ENCODE results near the gene TTYH2. TPM values are rescaled to one million over a fixed set of nuclear protein-coding genes. Genes with fewer than 3 reads are reported as not detected.

TTYH2 gene
- total RNA-seq, 1 donor from 2014 or later: 6.8 TPM

- peak; percentile 36 for DNase-seq (ENCODE audit: low spot score)
- Mint-ChIP-seq H3K27me3 (ENCODE audit: insufficient read depth) (peaks cover 2% of the 10 kb centered on the region), H3K9me3 (no peaks in the 10 kb centered on the region), H3K4me3 (peak overlapping the region; percentile 41), H3K27ac (peak overlapping the region; percentile 91), H3K36me3 (ENCODE audit: low read depth) (no peaks in the 10 kb centered on the region), H3K4me1 (ENCODE audit: low read depth) (peaks cover 49% of the 10 kb centered on the region)
- intact Hi-C loops (cut with micrococcal nuclease): loop anchor here (2.0 to 5.0 kb wide), 2 partner anchors 72 to 230 kb away; no protein-coding TSS in a partner anchor
Measured at GRCh38 chr17:74282587-74283370, 69.4 kb downstream of the TTYH2 start.

GRCh38 chr17:74283371-74283673, 70.0 kb downstream of the TTYH2 start:
- Mint-ChIP-seq H3K4me3 (no peak overlapping the region), H3K27ac (peak overlapping the region; percentile 91), H3K27me3 (ENCODE audit: insufficient read depth) (peaks cover 2% of the 10 kb centered on the region), H3K36me3 (ENCODE audit: low read depth) (no peaks in the 10 kb centered on the region), H3K4me1 (ENCODE audit: low read depth) (peaks cover 51% of the 10 kb centered on the region), H3K9me3 (no peaks in the 10 kb centered on the region)
- DNase-seq (ENCODE audit: low spot score): no peak
- intact Hi-C loops (cut with micrococcal nuclease): loop anchor here (2.0 to 5.0 kb wide), 2 partner anchors 73 to 229 kb away; no protein-coding TSS in a partner anchor

- Mint-ChIP-seq H3K36me3 (ENCODE audit: low read depth) (no peaks in the 10 kb centered on the region), H3K27ac (no peak overlapping the region), H3K4me3 (no peak overlapping the region), H3K4me1 (ENCODE audit: low read depth) (peaks cover 53% of the 10 kb centered on the region), H3K27me3 (ENCODE audit: insufficient read depth) (peaks cover 2% of the 10 kb centered on the region), H3K9me3 (no peaks in the 10 kb centered on the region)
- intact Hi-C loops (cut with micrococcal nuclease): no loop called here
- no peak for DNase-seq (ENCODE audit: low spot score)
Measured at GRCh38 chr17:74287031-74287602, 73.7 kb downstream of the TTYH2 start.

GRCh38 chr17:74288785-74289184, 75.4 kb downstream of the TTYH2 start:
- peak overlapping the region; percentile 40 for H3K27ac Mint-ChIP-seq
- H3K36me3 Mint-ChIP-seq (ENCODE audit: low read depth): no peaks in the 10 kb centered on the region
- H3K4me3 Mint-ChIP-seq: no peak overlapping the region
- intact Hi-C loops (cut with micrococcal nuclease): no loop called here
- DNase-seq (ENCODE audit: low spot score): no peak
- H3K4me1 Mint-ChIP-seq (ENCODE audit: low read depth): peaks cover 41% of the 10 kb centered on the region
- peaks cover 2% of the 10 kb centered on the region for H3K27me3 Mint-ChIP-seq (ENCODE audit: insufficient read depth)
- no peaks in the 10 kb centered on the region for H3K9me3 Mint-ChIP-seq

GRCh38 chr17:74289688-74290087, 76.3 kb downstream of the TTYH2 start:
- H3K27me3 Mint-ChIP-seq (ENCODE audit: insufficient read depth): peaks cover 2% of the 10 kb centered on the region
- intact Hi-C loops (cut with micrococcal nuclease): no loop called here
- H3K27ac Mint-ChIP-seq: no peak overlapping the region
- no peak for DNase-seq (ENCODE audit: low spot score)
- no peak overlapping the region for H3K4me3 Mint-ChIP-seq
- peaks cover 38% of the 10 kb centered on the region for H3K4me1 Mint-ChIP-seq (ENCODE audit: low read depth)
- H3K9me3 Mint-ChIP-seq: no peaks in the 10 kb centered on the region
- no peaks in the 10 kb centered on the region for H3K36me3 Mint-ChIP-seq (ENCODE audit: low read depth)

GRCh38 chr17:74290340-74290739, 77.0 kb downstream of the TTYH2 start:
- DNase-seq (ENCODE audit: low spot score): no peak
- no peaks in the 10 kb centered on the region for H3K36me3 Mint-ChIP-seq (ENCODE audit: low read depth)
- no peaks in the 10 kb centered on the region for H3K9me3 Mint-ChIP-seq
- H3K4me3 Mint-ChIP-seq: no peak overlapping the region
- H3K27me3 Mint-ChIP-seq (ENCODE audit: insufficient read depth): peaks cover 8% of the 10 kb centered on the region
- H3K27ac Mint-ChIP-seq: no peak overlapping the region
- intact Hi-C loops (cut with micrococcal nuclease): no loop called here
- H3K4me1 Mint-ChIP-seq (ENCODE audit: low read depth): peaks cover 31% of the 10 kb centered on the region

GRCh38 chr17:74292495-74292894, 79.1 kb downstream of the TTYH2 start:
- no peaks in the 10 kb centered on the region for H3K9me3 Mint-ChIP-seq
- peaks cover 1% of the 10 kb centered on the region for H3K36me3 Mint-ChIP-seq (ENCODE audit: low read depth)
- peaks cover 7% of the 10 kb centered on the region for H3K27me3 Mint-ChIP-seq (ENCODE audit: insufficient read depth)
- no peak overlapping the region for H3K4me3 Mint-ChIP-seq
- no peak overlapping the region for H3K27ac Mint-ChIP-seq
- H3K4me1 Mint-ChIP-seq (ENCODE audit: low read depth): peaks cover 28% of the 10 kb centered on the region
- intact Hi-C loops (cut with micrococcal nuclease): no loop called here
- no peak for DNase-seq (ENCODE audit: low spot score)

- peaks cover 16% of the 10 kb centered on the region for H3K4me1 Mint-ChIP-seq (ENCODE audit: low read depth)
- no peak overlapping the region for H3K4me3 Mint-ChIP-seq
- intact Hi-C loops (cut with micrococcal nuclease): loop anchor here (1.0 kb wide), 1 partner anchor 86 kb away; no protein-coding TSS in a partner anchor
- peaks cover 7% of the 10 kb centered on the region for H3K27me3 Mint-ChIP-seq (ENCODE audit: insufficient read depth)
- no peak for DNase-seq (ENCODE audit: low spot score)
- peaks cover 1% of the 10 kb centered on the region for H3K36me3 Mint-ChIP-seq (ENCODE audit: low read depth)
- H3K27ac Mint-ChIP-seq: no peak overlapping the region
- H3K9me3 Mint-ChIP-seq: no peaks in the 10 kb centered on the region
Measured at GRCh38 chr17:74295625-74296547, 82.5 kb downstream of the TTYH2 start.

GRCh38 chr17:74296548-74296936, 83.2 kb downstream of the TTYH2 start:
- peaks cover 11% of the 10 kb centered on the region for H3K27me3 Mint-ChIP-seq (ENCODE audit: insufficient read depth)
- no peak overlapping the region for H3K4me3 Mint-ChIP-seq
- peaks cover 1% of the 10 kb centered on the region for H3K36me3 Mint-ChIP-seq (ENCODE audit: low read depth)

GRCh38 chr17:74297941-74298340, 84.6 kb downstream of the TTYH2 start:
- no peak for DNase-seq (ENCODE audit: low spot score)
- Mint-ChIP-seq H3K27ac (no peak overlapping the region), H3K4me3 (no peak overlapping the region), H3K4me1 (ENCODE audit: low read depth) (peaks cover 25% of the 10 kb centered on the region), H3K27me3 (ENCODE audit: insufficient read depth) (peaks cover 12% of the 10 kb centered on the region), H3K9me3 (no peaks in the 10 kb centered on the region), H3K36me3 (ENCODE audit: low read depth) (peaks cover 1% of the 10 kb centered on the region)
- intact Hi-C loops (cut with micrococcal nuclease): no loop called here

More at GRCh38 chr17:74296548-74296936, 83.2 kb downstream of the TTYH2 start:
- intact Hi-C loops (cut with micrococcal nuclease): loop anchor here (1.0 kb wide), 1 partner anchor 86 kb away; no protein-coding TSS in a partner anchor
- Mint-ChIP-seq H3K27ac (no peak overlapping the region), H3K4me1 (ENCODE audit: low read depth) (peaks cover 21% of the 10 kb centered on the region), H3K9me3 (no peaks in the 10 kb centered on the region)
- peak; percentile 24 for DNase-seq (ENCODE audit: low spot score)

GRCh38 chr17:74298778-74299177, 85.4 kb downstream of the TTYH2 start:
- Mint-ChIP-seq H3K4me3 (no peak overlapping the region), H3K9me3 (no peaks in the 10 kb centered on the region), H3K27me3 (ENCODE audit: insufficient read depth) (peaks cover 12% of the 10 kb centered on the region), H3K27ac (no peak overlapping the region), H3K4me1 (ENCODE audit: low read depth) (peaks cover 25% of the 10 kb centered on the region), H3K36me3 (ENCODE audit: low read depth) (peaks cover 1% of the 10 kb centered on the region)
- intact Hi-C loops (cut with micrococcal nuclease): no loop called here
- no peak for DNase-seq (ENCODE audit: low spot score)

GRCh38 chr17:74299226-74300009, 86.0 kb downstream of the TTYH2 start:
- Mint-ChIP-seq H3K4me3 (no peak overlapping the region), H3K4me1 (ENCODE audit: low read depth) (peaks cover 25% of the 10 kb centered on the region), H3K27ac (no peak overlapping the region), H3K9me3 (no peaks in the 10 kb centered on the region), H3K27me3 (ENCODE audit: insufficient read depth) (peaks cover 12% of the 10 kb centered on the region), H3K36me3 (ENCODE audit: low read depth) (peaks cover 1% of the 10 kb centered on the region)
- DNase-seq (ENCODE audit: low spot score): no peak
- intact Hi-C loops (cut with micrococcal nuclease): loop anchor here (5.0 kb wide), 1 partner anchor 68 kb away; the partner anchor contains the start of gene GPR142
